Lung (tissue), 12 donors: ENCODE results near the gene RECK. TPM values are rescaled to one million over a fixed set of nuclear protein-coding genes. Genes with fewer than 3 reads are reported as not detected.

Experiments
- ATAC-seq: fragments of 200-7000 bp; cut with Tn5 transposase; one replicate; pipeline ENCODE4 v1.9.1; 2020; ENCODE audit warnings: moderate number of reproducible peaks; ENCODE audit not compliant: insufficient read depth, low FRiP score
- DNase-seq, 3 donors: peaks; one replicate each; pipeline ENCODE4 v3.0.0-alpha.2; 2013 to 2017
- H3K27ac ChIP-seq, 2 donors: one replicate each; pipeline ENCODE4 v1.5.1; 2013; ENCODE audit warnings: mild to moderate bottlenecking in 2 of 2, moderate library complexity in 2 of 2, control low read depth in 1 of 2, inconsistent platforms in 1 of 2, low read depth in 1 of 2, low read length in 1 of 2
- H3K27me3 ChIP-seq, 3 donors: one replicate each; pipeline ENCODE4 v1.5.1; 2013; ENCODE audit warnings: low read length in 2 of 3; ENCODE audit not compliant: control insufficient read depth in 3 of 3, insufficient read depth in 3 of 3
- H3K36me3 ChIP-seq, 4 donors: one replicate each; pipeline ENCODE4 v1.5.1; 2013; ENCODE audit warnings: low read length in 4 of 4, mild to moderate bottlenecking in 1 of 4, moderate library complexity in 1 of 4; ENCODE audit not compliant: control insufficient read depth in 4 of 4, insufficient read depth in 4 of 4
- H3K4me1 ChIP-seq, 5 donors: one replicate each; pipeline ENCODE4 v1.5.1; 2013; ENCODE audit warnings: low read length in 5 of 5, mild to moderate bottlenecking in 2 of 5, moderate library complexity in 1 of 5; ENCODE audit not compliant: control insufficient read depth in 5 of 5, insufficient read depth in 5 of 5
- H3K4me3 ChIP-seq: one replicate; pipeline ENCODE4 v1.5.1; 2013; ENCODE audit warnings: mild to moderate bottlenecking, control low read depth, moderate library complexity
- H3K9ac ChIP-seq, 2 donors: one replicate each; pipeline ENCODE4 v1.5.1; 2013; ENCODE audit warnings: low read length in 2 of 2, control low read depth in 1 of 2; ENCODE audit not compliant: insufficient read depth in 1 of 2
- H3K9me3 ChIP-seq, 4 donors: one replicate each; pipeline ENCODE4 v1.5.1; 2013; ENCODE audit warnings: low read length in 3 of 4, mild to moderate bottlenecking in 1 of 4, moderate library complexity in 1 of 4; ENCODE audit not compliant: control insufficient read depth in 4 of 4, insufficient read depth in 3 of 4
- WGBS, 2 donors: extraction: QIAGEN DNeasy Blood & Tissue Kit; methylation state at CpG; one replicate each; pipeline ENCODE4 v1.1.7; 2013; 5-methylcytosine and 5-hydroxymethylcytosine counted together
- polyA plus RNA-seq, 2 donors: library from polyadenylated mRNA; stranded (reverse); fragments of 200-250 nt; gene quantifications; one replicate each; pipeline ENCODE4 v1.2.1, GENCODE V29; 2013
- total RNA-seq, 2 donors: library from RNA; depleted of rRNA in 1 of 2; stranded (reverse); fragments of >200 nt in 1 of 2; gene quantifications; one replicate each; pipeline ENCODE4 v1.2.1, GENCODE V29; 2014 to 2021
- TF ChIP-seq, protein P1 (sequence below): IDR thresholded peaks from 2 replicates; pipeline ENCODE4 v1.5.1; 2012; ENCODE audit warnings: mild to moderate bottlenecking; ENCODE audit errors: control extremely low read depth, extremely low read depth
- donor health status: control.
- donor health status: control.
- donor health status: Bipolar disorder and iron deficiency.
- donor health status: healthy.
- donor health status: DM: yes; HTN: yes; CAD: no.

The RECK gene
- total and polyA plus RNA-seq, 4 donors, result 4.5 to 19.3 (median 12.0) TPM

DNA sequence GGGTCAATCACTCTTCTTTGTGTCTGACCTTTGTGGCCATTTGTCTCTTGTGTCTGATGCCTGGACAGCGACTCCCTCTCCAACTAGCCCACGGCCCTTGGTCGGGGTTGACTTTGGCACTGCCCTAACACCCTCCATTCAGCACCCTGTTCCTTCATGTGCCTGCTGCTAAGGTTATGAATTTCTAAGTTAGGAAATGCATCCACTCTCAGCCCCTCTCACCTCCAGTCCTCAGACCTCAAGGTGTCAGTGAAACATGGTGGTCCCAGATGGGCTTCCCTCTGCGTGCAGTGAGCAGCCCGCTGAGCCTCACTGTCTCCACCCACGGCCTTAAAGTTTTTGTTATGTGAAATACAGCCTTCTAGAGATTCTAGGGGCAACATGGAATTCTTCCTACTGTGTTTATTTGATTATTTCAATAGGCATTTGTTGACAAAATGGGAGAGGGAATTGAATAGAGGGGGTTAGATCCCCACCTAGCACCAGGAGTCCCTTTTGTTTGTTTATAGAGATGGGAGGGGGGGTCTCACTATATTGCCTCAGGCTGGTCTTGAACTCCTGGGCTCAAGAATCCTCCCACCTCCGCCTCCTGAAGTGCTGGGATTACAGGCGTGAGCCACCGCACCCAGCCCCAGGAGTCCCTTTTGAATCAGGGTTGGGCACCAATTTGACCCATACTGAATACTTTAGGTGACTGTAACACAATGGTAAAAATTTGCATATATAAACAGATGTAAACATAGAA, 98.2 kb downstream of the RECK start:
- DNase-seq (no peak), ATAC-seq (no peak)
- WGBS, 2 donors, result 87 to 91% methylated on average over 9 of the region's 9 CpGs
- H3K4me1 ChIP-seq, result peaks cover 0 to 18% (median 8%) of the 10 kb centered on the region in 5 donors
- TF ChIP-seq, protein P1, sequence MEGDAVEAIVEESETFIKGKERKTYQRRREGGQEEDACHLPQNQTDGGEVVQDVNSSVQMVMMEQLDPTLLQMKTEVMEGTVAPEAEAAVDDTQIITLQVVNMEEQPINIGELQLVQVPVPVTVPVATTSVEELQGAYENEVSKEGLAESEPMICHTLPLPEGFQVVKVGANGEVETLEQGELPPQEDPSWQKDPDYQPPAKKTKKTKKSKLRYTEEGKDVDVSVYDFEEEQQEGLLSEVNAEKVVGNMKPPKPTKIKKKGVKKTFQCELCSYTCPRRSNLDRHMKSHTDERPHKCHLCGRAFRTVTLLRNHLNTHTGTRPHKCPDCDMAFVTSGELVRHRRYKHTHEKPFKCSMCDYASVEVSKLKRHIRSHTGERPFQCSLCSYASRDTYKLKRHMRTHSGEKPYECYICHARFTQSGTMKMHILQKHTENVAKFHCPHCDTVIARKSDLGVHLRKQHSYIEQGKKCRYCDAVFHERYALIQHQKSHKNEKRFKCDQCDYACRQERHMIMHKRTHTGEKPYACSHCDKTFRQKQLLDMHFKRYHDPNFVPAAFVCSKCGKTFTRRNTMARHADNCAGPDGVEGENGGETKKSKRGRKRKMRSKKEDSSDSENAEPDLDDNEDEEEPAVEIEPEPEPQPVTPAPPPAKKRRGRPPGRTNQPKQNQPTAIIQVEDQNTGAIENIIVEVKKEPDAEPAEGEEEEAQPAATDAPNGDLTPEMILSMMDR, result no peak
- no peaks in the 10 kb centered on the region for H3K36me3 ChIP-seq
- H3K27ac ChIP-seq, result no peak overlapping the region
- peaks cover 0 to 17% (median 15%) of the 10 kb centered on the region in 3 donors for H3K27me3 ChIP-seq
- H3K9ac ChIP-seq, result no peak overlapping the region
- H3K4me3 ChIP-seq, result no peak overlapping the region
- H3K9me3 ChIP-seq, result no peaks in the 10 kb centered on the region

DNA sequence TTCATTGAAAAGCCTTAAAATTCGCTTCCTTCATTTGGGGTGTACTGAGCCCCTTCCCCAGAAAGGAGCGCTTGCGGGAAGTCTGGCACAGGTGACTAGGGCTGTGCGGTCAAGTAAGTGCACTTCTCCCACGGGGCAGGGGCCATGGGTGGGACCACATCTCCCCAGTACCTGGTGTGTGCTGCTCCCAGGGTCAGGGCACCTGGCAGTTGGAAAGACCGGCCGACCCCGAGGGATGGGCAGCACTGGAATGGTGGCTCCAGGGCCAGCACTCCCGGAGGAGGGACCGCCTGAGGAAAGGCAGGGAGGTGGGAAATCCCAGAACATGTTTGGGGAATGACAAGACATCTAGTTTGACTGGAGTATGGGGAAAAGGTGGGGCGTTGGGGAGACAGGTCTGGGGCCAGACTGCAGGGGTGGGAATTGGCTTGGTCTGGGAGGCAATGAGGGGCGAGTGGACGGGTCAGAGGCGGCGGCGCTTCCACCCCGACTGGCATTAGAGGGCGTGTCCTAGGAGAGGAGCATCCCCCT, 99.1 kb downstream of the RECK start:
- H3K27ac ChIP-seq, result peak overlapping the region in 1 of 2 donors; percentile 57
- H3K9ac ChIP-seq, result no peak overlapping the region
- H3K4me1 ChIP-seq, result peaks cover 0 to 21% (median 8%) of the 10 kb centered on the region in 5 donors
- WGBS, 2 donors, result 14 to 17% methylated on average over 18 of the region's 18 CpGs
- DNase-seq (no peak), ATAC-seq (no peak)
- no peaks in the 10 kb centered on the region for H3K9me3 ChIP-seq
- peaks cover 0 to 17% (median 15%) of the 10 kb centered on the region in 3 donors for H3K27me3 ChIP-seq
- no peaks in the 10 kb centered on the region for H3K36me3 ChIP-seq
- TF ChIP-seq, protein P1, result no peak
- peak overlapping the region; percentile 64 for H3K4me3 ChIP-seq

DNA sequence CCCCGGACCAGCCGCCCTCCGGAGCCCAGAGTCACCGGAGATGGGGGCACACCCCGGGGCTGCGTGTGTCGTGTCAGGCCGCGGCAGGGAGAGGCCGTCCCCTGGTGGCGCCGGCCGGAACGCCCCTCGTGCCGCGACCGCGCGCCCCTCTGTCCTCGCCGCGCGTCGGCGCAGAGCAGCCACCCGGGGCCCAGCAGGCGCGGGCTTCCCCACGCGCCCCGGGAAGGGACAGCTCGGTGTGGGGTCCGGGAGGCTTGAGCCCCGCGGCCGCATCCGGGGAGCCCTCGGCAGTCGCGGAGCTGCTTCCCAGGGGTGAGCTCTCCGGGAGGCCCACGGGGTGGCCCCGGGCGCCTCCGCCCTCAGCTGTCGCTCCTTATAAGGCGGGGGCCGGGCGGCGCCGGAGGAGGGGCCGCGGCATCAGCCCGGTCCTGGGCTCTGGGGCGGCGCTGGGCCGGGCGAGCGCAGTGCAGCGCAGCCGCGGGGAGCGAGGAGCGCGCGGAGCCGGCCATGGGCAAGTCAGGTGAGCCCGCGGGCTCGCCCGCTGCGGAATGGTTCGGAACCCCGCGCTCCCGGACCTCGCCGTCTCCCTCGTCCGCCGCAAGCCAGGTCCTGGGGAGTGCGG, 99.7 kb downstream of the RECK start, which contains the start of gene GLIPR2:
TSS of gene GLIPR2 (plus strand) at position 462 of the 622 bp plus-strand sequence. CDS start at position 508, 46 bp downstream.
- 0% methylated on average over 66 to 83 of the region's 83 CpGs for WGBS, 2 donors
- ATAC-seq (peak; percentile 99), DNase-seq (peak; percentile 67 to 81 (median 72))
- Histone ChIP-seq H3K4me3 (peak within 1 kb of the TSS; percentile 64), H3K9me3 (no peaks in the 10 kb centered on the region), H3K9ac (peak within 1 kb of the TSS; percentile 40 to 58), H3K36me3 (no peaks in the 10 kb centered on the region), H3K27ac (peak within 1 kb of the TSS; percentile 58 to 64), H3K4me1 (peaks cover 0 to 26% (median 8%) of the 10 kb centered on the region in 5 donors), H3K27me3 (peaks cover 0 to 17% (median 15%) of the 10 kb centered on the region in 3 donors)
- TF ChIP-seq, protein P1, result no peak
